Measurements from ENCODE around the gene ETS1. TPM values are rescaled to one million over a fixed set of nuclear protein-coding genes. Genes with fewer than 3 reads are reported as not detected.

ETS1 gene
- total RNA-seq, 1 experiment from 2014 or later = 29.9 TPM

- Histone ChIP-seq H4K20me1 (ENCODE audit: control insufficient read depth, insufficient read depth, insufficient read length) (no peaks in the 10 kb centered on the region), H2BK15ac (ENCODE audit: low read depth, low read length) (no peak overlapping the region), H3K9ac (ENCODE audit: extremely low read depth, insufficient read length, low read length) (no peak overlapping the region), H3K79me1 (ENCODE audit: insufficient read depth, low read depth, low read length, poor library complexity, severe bottlenecking) (no peaks in the 10 kb centered on the region), H3K23me2 (ENCODE audit: insufficient read length, low read depth, low read length, poor library complexity, severe bottlenecking) (no peaks in the 10 kb centered on the region), H2BK120ac (ENCODE audit: low read depth, low read length, poor library complexity, severe bottlenecking) (no peak overlapping the region), H2BK5ac (ENCODE audit: insufficient read length, low read length) (no peak overlapping the region), H2BK12ac (ENCODE audit: insufficient read length, low read depth, low read length) (no peak overlapping the region), H3K27ac (ENCODE audit: insufficient read length, low read depth, low read length) (no peak overlapping the region), H3K18ac (ENCODE audit: insufficient read length, low read depth, low read length) (no peak overlapping the region), H3K23ac (ENCODE audit: insufficient read length, low read depth, low read length) (no peak overlapping the region), H3K9me3 (ENCODE audit: control insufficient read depth, low read depth, low read length) (no peaks in the 10 kb centered on the region), H3K4me2 (ENCODE audit: insufficient read depth, insufficient read length, low read length) (no peak overlapping the region), H4K8ac (replicated peaks; ENCODE audit: insufficient read length, low read depth, low read length) (no peak overlapping the region), H3K56ac (ENCODE audit: insufficient read length, low read depth, low read length) (no peak overlapping the region), H3T11ph (ENCODE audit: low read length) (no peak overlapping the region), H3K4me1 (ENCODE audit: insufficient read depth, low read length) (no peaks in the 10 kb centered on the region), H3K14ac (ENCODE audit: insufficient read depth, low read length) (no peak overlapping the region), H3K27me3 (ENCODE audit: insufficient read depth, low read length) (no peaks in the 10 kb centered on the region), H4K91ac (ENCODE audit: insufficient read length, low read depth, low read length) (no peak overlapping the region), H3K4ac (ENCODE audit: low read depth, low read length) (no peak overlapping the region), H2AFZ (ENCODE audit: low read length) (no peak overlapping the region), H2BK20ac (ENCODE audit: low read depth, low read length, poor library complexity, severe bottlenecking) (no peak overlapping the region), H2AK5ac (ENCODE audit: insufficient read length, low read length) (no peak overlapping the region), H3K79me2 (ENCODE audit: insufficient read depth, low read length) (no peaks in the 10 kb centered on the region), H4K5ac (ENCODE audit: insufficient read length, low read depth, low read length) (no peak overlapping the region)
- Mint-ChIP-seq H3K9me3 (no peaks in the 10 kb centered on the region), H3K27me3 (ENCODE audit: low read depth) (no peaks in the 10 kb centered on the region), H3K27ac (peak overlapping the region in 1 of 3 experiments; percentile 20; a peak in 1 of 7 replicates), H3K36me3 (ENCODE audit: insufficient read depth in 1 of 3, low read depth in 3 of 3) (peaks cover 3 to 36% (median 8%) of the 10 kb centered on the region in 3 experiments; a peak in 5 of 7 replicates), H3K4me1 (peaks cover 0 to 3% of the 10 kb centered on the region in 2 experiments; a peak in 2 of 4 replicates), H3K4me3 (no peak overlapping the region)
- no CpG with 5 or more reads among the region's 4 CpGs for WGBS (ENCODE audit: extremely low coverage, insufficient read length, low lambda C conversion rate)
- DNase-seq = no peak
- TF ChIP-seq CTCF (conservative IDR thresholded peaks at IDR 0.05) = no peak
Measured at GRCh38 chr11:128462922-128463321, 124.4 kb downstream of the ETS1 start.

Measured in H9 (cell line).